HG02981 (cell line): ENCODE data around the gene HK3.

ENCODE experiments used
- ATAC-seq: cut with Tn5 transposase; IDR thresholded peaks from one replicate; pipeline ENCODE4 v1.9.1; 2021; ENCODE audit warnings: mild to moderate bottlenecking, moderate library complexity; ENCODE audit not compliant: unreplicated experiment

Gene HK3

DNA sequence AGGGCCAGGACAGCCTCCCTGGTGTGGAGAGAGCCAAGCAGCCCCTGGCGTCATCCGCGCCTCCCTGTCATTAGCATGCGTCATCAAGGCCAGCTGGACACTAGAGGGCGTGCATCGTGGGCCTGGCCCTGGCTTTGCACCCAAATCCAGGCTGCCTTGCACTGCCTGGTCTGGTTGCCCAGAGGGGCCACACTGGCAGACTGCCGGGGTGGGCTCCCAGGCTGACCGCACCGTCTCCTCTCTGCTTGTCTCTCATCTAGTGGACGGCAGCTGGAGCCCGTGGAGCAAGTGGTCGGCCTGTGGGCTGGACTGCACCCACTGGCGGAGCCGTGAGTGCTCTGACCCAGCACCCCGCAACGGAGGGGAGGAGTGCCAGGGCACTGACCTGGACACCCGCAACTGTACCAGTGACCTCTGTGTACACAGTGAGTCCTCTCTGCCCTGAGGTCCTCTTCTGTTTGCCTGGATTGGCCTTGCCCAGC lies 29.0 kb downstream of the HK3 start:
- no peak for ATAC-seq

DNA sequence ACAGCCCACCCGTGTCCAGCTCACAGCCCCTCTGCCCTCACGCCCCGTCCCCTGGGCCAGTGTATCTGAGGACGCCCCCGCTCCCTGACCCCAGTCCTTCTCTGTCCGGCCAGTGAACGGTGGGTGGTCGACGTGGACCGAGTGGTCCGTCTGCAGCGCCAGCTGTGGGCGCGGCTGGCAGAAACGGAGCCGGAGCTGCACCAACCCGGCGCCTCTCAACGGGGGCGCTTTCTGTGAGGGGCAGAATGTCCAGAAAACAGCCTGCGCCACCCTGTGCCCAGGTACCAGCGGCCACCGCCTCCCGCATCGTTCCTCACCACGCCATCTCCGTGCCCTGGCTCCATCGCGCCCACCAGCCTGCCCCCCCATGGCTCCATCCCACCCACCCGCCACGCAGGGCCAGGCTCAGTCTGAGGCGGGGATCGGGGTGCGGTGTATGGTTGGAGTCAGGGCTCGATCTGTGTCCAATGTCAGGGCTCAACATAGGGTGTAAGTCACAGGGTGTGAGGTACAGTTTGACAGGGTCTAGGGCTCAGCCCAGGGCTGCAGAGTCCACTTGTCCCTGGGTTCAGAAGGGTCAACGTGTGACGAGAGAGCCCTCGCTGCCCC lies 29.5 kb downstream of the HK3 start:
- ATAC-seq = no peak

DNA sequence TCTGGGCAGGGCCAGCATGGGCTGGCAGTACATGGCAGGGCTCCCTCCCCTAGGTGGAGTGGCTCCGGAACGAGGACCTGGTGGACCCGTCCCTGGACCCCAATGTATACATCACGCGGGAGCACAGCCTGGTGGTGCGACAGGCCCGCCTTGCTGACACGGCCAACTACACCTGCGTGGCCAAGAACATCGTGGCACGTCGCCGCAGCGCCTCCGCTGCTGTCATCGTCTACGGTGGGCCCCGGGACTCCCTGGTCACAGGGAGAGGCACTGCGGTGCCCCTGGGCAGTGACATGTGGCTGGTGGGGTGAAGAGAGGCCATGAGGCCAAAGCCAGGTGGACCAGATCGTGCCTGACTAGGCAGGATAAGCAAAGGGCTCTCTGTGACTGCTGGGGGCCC lies 30.4 kb downstream of the HK3 start:
- ATAC-seq = no peak

DNA sequence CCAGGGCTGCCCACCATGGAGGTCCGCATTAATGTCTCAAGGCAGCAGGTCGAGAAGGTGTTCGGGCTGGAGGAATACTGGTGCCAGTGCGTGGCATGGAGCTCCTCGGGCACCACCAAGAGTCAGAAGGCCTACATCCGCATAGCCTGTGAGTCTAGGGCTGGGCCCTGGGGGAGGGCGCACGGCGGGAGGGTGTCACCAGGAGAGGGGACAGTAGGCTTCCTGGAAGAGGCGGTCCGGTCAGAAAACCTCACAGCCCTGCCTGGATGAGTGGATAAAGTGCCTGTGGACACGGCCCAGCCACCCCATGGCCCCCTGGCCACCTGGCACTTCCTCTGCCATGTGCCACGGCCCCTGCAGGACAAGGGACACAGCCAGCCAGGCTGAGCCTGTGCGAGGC lies 31.0 kb downstream of the HK3 start:
- no peak for ATAC-seq

DNA sequence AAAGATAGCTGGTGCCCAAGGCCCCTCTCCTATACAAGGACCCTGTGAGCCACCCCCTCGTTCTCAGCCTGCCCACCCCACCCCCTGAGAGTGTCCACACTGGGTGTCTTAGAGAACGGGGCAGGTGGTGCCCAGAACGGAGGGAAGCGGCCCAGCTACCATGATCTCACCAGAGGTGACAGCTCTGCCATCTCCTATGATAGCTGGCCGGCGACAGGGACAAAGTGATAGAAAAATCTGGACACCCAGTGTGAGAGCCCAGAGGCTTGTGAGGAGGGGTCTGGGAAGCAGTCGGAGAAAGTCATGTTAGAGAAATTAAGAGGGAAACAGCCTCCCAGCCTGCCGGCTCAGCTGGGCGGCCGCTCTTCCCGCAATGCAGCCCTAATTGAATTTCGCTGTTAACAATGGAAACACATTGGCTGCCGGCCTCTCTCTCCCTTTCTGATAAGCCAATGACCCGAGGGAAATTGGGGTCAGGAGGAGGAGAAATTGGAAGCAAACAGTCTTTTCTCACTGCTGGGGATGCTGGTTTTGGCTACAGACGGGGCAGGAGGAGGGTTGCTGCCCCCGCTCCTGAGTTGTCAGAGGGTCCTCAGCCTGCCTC lies 32.3 kb downstream of the HK3 start:
- no peak for ATAC-seq

DNA sequence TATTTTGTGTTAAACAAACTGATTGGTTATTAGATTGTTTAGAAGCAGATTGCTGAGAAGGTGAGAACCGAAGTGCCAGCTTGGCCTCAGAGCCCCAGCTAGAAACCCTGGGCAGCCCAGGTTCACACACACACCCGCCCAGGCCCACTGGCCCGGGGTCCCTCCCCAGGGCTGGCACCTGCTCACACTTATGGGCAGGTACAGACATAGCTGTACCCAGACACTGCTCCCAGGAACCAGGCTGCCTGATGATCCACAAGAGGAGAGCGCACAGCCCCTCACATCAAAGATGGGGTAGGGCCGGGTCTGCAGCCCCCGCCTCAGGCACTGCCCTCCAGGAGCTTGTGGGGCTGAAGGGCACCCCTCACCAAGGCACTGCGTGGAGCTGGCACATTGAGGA lies 33.2 kb downstream of the HK3 start:
- no peak for ATAC-seq

DNA sequence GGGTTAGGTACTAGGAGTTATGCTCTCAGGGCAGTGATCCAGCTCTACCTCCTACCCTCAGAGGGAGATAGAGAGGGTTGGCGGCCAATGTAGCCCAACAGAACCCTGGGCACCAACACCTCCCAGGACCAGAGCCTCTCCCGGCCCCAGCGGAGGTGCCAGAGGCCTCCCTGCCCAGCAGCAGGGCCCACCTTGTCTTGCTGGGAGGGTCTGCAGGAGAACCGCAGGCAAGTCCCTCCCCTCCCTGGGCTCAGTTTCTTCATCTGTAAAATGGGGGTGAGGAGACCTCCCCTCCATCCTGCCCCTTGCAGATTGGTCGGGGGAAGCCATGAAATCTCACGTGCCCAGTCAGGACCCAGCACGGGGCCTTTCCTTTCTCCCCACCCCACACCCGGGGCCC lies 34.4 kb downstream of the HK3 start:
- no peak for ATAC-seq

DNA sequence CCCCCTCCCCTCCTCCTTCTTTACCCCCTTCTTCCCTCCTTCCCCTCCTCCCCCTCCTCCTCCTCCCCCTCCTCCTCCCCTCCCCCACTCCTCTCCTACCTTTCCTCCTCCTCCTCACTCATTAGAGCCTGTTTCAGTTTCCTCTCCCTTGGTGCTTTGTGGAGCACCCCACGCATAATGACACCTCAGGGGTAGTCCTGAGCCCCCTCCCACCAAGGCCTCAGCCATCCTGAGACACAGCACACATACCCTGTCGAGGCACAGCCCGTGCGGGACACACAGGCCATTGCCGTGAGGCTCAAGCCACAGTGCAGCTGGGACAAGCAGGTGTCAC lies 35.4 kb downstream of the HK3 start:
- ATAC-seq = no peak

DNA sequence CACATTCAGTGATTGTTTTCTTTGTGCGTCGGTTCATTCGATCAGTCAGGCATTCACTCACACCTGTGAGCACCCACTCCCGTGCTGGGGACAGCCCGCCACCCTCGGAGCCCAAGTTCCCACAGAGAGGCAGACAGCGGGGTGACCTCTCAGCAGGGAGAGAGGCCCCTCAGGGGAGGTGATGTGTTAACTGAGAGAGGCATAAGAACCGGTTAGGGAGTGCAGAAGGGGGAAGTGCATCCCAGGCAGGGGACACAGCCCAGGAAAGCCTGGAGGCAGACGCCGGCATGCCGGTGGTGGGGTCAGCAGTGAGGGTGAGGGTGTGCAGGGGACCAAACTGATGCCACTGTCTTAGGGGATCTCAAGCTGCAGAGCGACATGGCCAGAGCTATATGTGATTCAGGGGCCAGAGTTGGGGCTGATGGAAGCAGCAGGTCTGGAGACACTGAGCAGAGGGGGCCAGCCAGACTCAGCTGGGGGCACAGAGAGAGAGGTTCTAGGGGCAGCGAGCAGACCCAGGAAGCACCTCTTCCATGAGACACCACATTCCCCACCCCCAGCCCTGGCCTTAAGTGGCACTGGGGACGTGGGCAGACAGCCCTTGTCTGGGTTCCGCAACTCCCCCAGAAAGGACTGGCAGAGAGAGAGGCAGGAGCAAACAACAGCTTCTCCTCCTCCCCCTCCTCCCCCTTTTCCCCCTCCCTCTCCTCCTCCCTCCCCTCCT lies 35.9 kb downstream of the HK3 start:
- no peak for ATAC-seq

DNA sequence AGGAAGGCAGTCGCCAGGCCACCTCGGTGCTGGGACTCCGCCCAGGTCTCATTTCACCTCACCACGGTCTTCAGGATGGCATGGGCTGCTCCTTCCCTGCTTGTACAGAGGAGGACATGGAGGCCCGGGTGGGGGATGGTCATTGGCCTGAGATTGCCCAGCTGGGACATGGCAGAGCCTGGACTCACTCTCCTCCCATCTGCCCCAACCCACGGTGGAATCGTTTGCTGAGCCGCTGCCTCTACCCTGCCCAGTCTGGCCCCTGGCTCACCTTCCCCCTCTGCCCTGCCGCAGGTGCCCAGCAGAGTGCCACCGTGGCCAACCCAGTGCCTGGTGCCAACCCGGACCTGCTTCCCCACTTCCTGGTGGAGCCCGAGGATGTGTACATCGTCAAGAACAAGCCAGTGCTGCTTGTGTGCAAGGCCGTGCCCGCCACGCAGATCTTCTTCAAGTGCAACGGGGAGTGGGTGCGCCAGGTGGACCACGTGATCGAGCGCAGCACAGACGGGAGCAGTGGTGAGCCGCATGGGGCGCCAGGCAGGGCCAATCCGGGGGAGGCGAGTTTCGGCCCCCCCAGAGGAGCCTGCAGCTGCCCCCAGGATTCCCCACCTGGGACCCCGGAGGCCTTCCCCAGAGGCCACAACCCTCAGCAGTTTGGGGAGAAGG lies 36.7 kb downstream of the HK3 start:
- ATAC-seq = no peak

DNA sequence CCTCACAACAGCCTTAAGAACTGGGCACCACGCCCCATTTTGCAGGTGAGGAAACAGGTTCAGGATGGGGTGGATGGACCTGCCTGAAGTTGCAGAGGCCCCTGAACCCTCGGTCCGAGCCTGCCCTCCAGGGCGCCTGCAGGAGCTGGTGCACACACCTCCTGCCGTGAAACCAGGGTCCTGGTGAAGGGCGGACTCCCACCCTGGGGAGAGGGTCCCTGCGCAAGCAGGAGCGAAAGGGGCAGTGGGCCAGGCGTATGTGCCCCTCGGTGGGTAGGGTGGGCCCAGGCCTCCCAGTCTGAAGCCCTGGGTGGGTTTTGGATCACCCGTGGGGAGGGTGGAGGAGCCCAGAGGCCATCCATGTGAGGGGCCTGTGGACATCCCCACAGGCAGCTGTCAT lies 37.9 kb downstream of the HK3 start:
- ATAC-seq = no peak

DNA sequence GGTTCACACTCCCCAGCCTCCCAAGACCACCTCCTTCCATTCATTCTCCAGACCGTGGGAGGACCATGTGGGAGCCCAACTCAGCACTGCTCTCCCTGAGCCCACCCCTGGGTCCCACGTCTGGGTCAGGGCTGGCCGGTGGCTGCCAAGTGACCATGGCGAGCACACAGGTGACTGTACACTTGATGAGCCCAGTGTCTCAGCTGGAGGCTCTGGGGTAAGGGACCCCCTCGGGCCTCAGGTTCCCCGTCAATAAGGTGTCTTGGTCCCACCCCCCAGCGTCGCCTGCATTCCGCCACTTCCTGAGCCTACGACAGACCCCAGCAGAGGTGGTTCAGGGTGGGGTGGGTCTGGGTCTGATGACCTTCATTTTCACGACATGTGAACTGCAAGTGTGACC lies 38.8 kb downstream of the HK3 start:
- no peak for ATAC-seq

DNA sequence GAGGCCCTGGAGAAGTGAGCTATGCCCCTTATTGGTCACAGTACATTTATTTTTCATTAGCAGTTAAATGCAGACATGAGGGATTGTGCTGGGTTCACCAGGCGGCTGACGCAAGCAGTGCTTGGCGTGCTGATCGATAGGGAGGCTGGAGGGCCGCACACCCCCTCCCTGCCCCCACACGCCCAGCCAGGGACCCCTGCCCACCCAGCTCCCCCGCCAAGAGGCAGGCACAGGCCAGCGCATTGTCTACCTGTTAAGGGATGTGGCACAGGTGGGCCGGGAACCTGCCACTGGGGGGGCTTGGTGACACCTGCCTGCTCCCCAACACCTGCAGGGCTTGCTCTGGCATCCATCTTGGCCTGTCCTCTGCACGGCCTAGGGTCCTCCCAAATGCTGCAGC lies 39.2 kb downstream of the HK3 start:
- no peak for ATAC-seq

DNA sequence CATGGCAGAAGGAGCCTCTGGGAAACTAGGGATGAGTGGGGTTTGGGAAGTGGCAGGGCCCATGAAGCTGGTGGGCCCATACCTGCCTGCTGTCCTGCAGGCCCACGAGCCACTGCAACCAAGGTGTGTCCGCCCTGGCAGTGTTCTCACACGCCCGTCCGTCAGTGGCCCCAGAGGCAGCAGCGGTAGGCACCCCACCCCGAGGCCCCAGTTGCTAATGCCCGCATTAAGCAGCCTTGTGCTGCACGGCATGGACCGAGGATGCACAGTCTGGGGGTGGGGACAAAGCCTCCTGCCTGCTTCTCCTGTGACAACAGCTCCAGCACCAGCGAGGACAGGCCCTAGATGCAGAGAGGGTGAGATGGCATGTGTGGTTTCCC lies 41.3 kb downstream of the HK3 start:
- ATAC-seq = no peak

DNA sequence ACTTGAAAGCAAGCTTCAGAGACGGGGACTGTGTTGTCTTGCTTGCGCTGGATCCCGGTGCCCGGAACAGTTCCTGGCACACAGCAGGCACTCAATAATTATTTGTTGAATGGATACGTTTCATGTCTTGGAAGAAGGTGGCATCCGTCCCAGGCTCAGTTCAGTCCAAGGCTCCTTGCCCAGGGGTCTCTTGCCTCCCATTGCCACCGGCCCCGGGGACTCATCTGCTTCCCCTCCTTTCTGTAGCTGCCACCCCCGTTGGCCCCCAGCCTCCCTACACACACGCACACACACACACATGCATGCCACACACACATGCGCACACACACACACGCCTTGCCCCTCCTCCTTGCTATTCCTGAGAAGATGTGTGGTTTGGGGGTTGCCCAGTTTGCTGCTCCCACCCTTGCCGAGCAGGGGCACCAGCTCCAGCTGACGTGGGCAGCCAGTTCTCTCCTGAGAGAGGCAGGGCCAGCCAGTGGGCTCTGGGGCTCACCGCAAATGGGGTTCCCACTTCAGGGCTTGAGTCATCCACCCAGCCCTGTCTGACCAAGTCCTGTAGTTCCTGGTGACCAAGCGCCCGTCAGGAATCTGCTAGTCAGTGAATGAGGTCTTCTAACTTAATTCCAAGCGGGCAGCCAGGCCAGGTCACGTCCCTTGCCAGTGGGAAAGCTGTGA lies 41.8 kb downstream of the HK3 start:
- ATAC-seq = no peak

DNA sequence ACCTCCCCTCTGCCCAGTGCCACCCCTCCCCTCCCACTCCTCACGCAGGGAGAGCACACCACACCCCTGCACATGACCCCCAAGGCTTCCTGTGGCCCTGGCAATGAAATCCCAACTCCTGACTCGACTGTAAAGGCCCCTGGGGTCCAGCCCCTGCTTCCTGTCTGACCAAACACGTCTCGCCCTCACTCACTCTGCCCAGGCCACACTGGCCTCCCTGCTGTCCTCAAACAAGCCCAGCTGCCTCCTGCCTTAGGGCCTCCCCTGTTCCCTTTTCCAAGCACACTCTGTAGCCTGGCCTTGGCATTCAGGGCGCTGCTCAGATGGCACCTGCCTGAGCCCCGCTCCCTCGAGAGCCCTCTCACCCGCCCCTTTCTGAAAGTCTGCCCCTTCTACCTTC lies 42.4 kb downstream of the HK3 start:
- ATAC-seq = no peak

DNA sequence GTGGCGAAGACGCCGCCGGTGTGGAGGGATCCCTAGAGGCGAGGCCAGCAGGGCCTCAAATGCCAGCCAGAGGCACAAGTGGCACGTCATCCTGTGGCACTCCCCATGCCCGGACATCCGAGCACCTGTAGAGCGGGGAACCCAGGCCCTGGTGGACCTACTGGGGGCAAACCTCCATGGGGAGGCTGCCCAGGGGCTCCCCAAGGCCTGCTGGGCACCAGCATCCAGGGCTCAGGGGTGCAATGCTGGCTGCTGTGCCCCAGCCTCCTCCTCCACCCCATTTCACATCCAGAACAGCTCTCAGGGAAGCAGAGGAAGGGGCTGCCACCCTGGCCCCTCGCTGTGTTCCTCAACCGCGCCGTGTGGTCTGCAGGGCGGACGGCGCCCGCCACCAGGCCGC lies 43.5 kb downstream of the HK3 start:
- no peak for ATAC-seq

DNA sequence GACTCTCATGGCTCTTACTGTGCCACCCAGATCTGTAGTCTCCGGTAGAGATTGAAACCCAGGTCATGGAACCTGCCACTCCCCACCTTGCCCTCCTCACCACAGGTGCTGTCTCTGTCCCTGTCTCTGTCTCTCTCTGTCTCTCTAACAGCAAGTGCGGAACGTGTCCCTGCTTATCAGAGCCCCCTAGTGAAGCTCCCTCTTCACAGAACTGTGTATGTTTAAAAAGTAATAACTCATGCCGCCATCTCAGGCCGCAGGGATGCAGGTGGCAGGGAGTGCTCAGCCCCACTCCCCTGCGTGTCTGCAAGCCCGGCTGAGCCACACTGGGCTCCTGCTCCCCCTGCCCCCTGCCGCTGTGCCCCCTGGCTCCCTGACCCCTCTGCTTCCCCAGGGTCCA lies 45.0 kb downstream of the HK3 start:
- no peak for ATAC-seq

DNA sequence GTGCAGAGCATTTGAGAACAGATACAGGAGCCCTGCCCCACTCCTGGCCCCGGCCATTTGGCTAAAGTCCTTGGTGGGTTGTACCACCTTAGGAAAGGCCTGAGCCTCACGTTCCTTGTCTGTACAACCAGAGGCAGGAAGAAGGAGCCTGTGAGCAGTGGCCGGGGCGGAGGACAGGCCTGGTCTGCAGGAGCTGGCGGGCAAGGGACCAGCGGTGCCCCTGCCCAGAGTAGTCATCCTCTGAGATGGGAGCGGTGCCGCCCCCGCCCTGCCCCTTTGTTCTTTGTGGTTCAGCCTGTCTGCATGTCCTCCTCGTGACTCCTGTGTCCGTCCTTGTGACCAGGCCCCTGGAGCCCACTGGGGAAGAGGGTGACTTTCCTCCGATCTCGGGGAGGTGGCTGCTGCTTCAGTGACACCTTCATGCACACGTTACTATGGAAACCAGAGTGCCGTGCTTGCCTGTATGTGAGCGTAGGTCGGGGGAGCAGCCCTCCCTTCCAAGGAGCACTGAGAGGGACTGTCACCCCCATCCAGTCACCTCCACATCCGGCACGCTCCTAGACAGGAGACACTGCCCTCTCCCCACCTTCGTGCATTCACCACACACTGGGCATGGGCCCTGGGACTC lies 45.9 kb downstream of the HK3 start:
- ATAC-seq = no peak

DNA sequence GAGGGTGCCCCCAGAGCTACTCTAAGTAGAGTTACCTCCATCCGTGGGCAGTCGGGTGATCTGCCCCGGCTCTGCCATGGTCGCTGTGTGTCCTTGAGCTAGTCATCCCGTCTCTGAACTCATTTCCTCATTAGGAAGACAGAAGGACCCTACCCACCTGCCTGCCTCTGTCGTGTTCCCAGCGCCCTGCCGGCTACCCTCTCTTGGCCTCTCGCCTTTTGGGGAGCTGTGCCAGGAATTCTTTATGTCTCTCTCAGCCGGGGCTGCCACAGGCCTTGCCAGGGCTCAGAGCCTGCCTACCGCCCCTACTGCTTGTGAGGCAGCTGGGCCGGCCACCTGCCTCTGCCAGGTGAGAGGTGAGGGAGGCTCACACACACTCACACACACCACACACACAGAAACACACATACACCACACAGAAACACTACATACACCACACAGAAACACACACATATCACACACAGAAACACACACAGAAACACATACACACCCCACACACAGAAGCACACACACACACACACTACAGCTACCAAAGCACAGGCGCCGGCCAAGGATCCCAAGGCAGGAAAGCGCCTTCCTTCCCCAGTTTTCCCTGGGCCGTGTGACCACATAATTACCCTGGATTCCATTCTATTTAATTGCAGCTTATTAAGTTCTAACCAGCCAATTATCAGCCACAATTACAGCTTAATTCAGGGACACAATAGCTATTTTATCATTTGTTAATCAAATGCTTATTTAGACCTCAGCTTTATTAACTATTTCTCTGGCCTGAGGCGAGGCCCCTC lies 47.1 kb downstream of the HK3 start:
- ATAC-seq = no peak
